Measurements from ENCODE around the gene CPXM2.

GRCh38 chr10:123786896-123787295, 104.7 kb downstream of the CPXM2 start:
- TF ChIP-seq EZH2phosphoT487 (IDR thresholded peaks at IDR 0.05; ENCODE audit: borderline replicate concordance): no peak
- TF ChIP-seq EZH2 (IDR thresholded peaks at IDR 0.05): no peak
- TF ChIP-seq ZNF274 (IDR thresholded peaks at IDR 0.05; ENCODE audit: low read depth, low read length): no peak
- TF ChIP-seq CTCF (IDR thresholded peaks at IDR 0.05 in 2 of 3, conservative IDR thresholded peaks at IDR 0.05 in 1 of 3; ENCODE audit: borderline replicate concordance in 1 of 3, insufficient read depth in 1 of 3, low read depth in 2 of 3, low read length in 2 of 3): no peak
- no peak for TF ChIP-seq CEBPB (IDR thresholded peaks at IDR 0.05; ENCODE audit: low read depth)
- no peak for TF ChIP-seq JUND (IDR thresholded peaks at IDR 0.05)
- no peak for TF ChIP-seq SP1 (IDR thresholded peaks at IDR 0.05; ENCODE audit: low read depth)
- no peak for TF ChIP-seq MAX (IDR thresholded peaks at IDR 0.05)
- TF ChIP-seq CBX3 (IDR thresholded peaks at IDR 0.05; ENCODE audit: low read depth): no peak
- no peak for TF ChIP-seq YY1 (IDR thresholded peaks at IDR 0.05; ENCODE audit: extremely low read depth, insufficient replicate concordance, low read depth, low read length)
- TF ChIP-seq, protein P1, sequence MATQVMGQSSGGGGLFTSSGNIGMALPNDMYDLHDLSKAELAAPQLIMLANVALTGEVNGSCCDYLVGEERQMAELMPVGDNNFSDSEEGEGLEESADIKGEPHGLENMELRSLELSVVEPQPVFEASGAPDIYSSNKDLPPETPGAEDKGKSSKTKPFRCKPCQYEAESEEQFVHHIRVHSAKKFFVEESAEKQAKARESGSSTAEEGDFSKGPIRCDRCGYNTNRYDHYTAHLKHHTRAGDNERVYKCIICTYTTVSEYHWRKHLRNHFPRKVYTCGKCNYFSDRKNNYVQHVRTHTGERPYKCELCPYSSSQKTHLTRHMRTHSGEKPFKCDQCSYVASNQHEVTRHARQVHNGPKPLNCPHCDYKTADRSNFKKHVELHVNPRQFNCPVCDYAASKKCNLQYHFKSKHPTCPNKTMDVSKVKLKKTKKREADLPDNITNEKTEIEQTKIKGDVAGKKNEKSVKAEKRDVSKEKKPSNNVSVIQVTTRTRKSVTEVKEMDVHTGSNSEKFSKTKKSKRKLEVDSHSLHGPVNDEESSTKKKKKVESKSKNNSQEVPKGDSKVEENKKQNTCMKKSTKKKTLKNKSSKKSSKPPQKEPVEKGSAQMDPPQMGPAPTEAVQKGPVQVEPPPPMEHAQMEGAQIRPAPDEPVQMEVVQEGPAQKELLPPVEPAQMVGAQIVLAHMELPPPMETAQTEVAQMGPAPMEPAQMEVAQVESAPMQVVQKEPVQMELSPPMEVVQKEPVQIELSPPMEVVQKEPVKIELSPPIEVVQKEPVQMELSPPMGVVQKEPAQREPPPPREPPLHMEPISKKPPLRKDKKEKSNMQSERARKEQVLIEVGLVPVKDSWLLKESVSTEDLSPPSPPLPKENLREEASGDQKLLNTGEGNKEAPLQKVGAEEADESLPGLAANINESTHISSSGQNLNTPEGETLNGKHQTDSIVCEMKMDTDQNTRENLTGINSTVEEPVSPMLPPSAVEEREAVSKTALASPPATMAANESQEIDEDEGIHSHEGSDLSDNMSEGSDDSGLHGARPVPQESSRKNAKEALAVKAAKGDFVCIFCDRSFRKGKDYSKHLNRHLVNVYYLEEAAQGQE (IDR thresholded peaks at IDR 0.05; ENCODE audit: low read depth): no peak

All from HCT116 (cell line).